Measurements from ENCODE around the gene OR1L6.

Gene OR1L6

GRCh38 chr9:122781671-122782070 is 39.6 kb downstream of the OR1L6 start:
- peaks cover 16% of the 10 kb centered on the region for H3K27me3 Mint-ChIP-seq (ENCODE audit: low read depth)

DNA sequence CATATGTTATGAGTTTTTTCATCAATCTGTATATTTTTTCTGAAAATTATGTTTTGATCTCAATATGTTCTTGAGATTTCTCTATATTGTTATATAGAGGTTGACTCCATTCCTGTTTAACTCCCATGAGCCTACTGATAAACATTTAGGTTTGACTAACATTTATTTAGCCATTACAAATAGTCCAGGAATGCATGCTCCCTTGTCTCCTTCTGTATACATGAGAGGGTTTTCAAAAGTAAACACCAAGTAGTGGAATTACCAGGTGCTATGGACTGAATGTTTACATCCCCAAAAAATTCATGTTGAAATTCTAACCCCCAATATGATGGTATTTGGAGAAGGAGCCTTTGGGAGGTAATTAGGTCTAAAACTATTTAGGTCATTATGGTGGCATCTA is 43.2 kb downstream of the OR1L6 start:
- no peak for TF ChIP-seq CTCF (IDR thresholded peaks at IDR 0.05; ENCODE audit: unreplicated experiment in 3 of 3)
- peaks cover 13% of the 10 kb centered on the region for H3K27me3 Mint-ChIP-seq (ENCODE audit: low read depth)
- H3K27ac Mint-ChIP-seq, result no peak overlapping the region
- no peaks in the 10 kb centered on the region for H3K9me3 Mint-ChIP-seq
- no peak overlapping the region for H3K4me3 Mint-ChIP-seq
- no peaks in the 10 kb centered on the region for H3K4me1 Mint-ChIP-seq
- no peaks in the 10 kb centered on the region for H3K36me3 Mint-ChIP-seq (ENCODE audit: low read depth)

More at GRCh38 chr9:122781671-122782070, 39.6 kb downstream of the OR1L6 start:
- Mint-ChIP-seq H3K4me1 (no peaks in the 10 kb centered on the region), H3K4me3 (no peak overlapping the region), H3K36me3 (ENCODE audit: low read depth) (no peaks in the 10 kb centered on the region), H3K9me3 (no peaks in the 10 kb centered on the region), H3K27ac (no peak overlapping the region)
- TF ChIP-seq CTCF (IDR thresholded peaks at IDR 0.05; ENCODE audit: unreplicated experiment in 3 of 3), result no peak

DNA sequence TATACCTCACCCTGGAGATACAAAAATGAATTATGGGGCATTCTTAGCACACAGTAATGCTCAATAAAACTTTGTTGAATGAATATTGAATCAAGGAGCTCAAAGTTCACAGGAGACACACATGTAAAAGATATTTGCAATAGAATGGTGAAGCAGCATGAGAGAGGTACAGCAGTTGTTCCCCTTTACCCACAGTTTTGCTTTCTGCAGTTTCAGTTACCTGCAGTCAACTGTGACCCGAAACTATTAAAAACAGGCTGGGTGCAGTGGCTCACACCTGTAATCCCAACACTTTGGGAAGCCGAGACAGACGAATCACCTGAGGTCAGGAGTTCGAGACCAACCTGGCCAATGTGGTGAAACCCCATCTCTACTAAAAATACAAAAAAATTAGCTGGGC is 44.2 kb downstream of the OR1L6 start:
- Mint-ChIP-seq H3K27ac (no peak overlapping the region), H3K4me1 (no peaks in the 10 kb centered on the region), H3K36me3 (ENCODE audit: low read depth) (no peaks in the 10 kb centered on the region), H3K27me3 (ENCODE audit: low read depth) (peaks cover 14% of the 10 kb centered on the region), H3K9me3 (no peaks in the 10 kb centered on the region), H3K4me3 (no peak overlapping the region)
- TF ChIP-seq CTCF (IDR thresholded peaks at IDR 0.05; ENCODE audit: unreplicated experiment in 3 of 3), result no peak

DNA sequence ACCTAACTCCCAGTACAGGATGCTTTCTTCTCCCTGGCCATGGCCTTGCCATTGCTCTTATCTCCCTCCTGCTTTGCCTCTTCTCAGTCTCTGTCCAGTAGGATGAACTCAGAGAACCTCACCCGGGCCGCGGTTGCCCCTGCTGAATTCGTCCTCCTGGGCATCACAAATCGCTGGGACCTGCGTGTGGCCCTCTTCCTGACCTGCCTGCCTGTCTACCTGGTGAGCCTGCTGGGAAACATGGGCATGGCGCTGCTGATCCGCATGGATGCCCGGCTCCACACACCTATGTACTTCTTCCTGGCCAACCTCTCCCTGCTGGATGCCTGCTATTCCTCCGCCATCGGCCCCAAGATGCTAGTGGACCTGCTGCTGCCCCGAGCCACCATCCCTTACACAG is 46.7 kb downstream of the OR1L6 start, which contains the start of gene OR5C1:
Gene OR5C1 (plus strand): TSS at position 103 of the 400 bp plus-strand sequence. CDS start 0 bp downstream, at position 103.
- Mint-ChIP-seq H3K4me1 (no peaks in the 10 kb centered on the region), H3K27ac (no peak within 1 kb of the TSS), H3K27me3 (ENCODE audit: low read depth) (peaks cover 17% of the 10 kb centered on the region), H3K4me3 (no peak within 1 kb of the TSS), H3K9me3 (no peaks in the 10 kb centered on the region), H3K36me3 (ENCODE audit: low read depth) (no peaks in the 10 kb centered on the region)
- TF ChIP-seq CTCF (IDR thresholded peaks at IDR 0.05; ENCODE audit: unreplicated experiment in 3 of 3), result no peak

DNA sequence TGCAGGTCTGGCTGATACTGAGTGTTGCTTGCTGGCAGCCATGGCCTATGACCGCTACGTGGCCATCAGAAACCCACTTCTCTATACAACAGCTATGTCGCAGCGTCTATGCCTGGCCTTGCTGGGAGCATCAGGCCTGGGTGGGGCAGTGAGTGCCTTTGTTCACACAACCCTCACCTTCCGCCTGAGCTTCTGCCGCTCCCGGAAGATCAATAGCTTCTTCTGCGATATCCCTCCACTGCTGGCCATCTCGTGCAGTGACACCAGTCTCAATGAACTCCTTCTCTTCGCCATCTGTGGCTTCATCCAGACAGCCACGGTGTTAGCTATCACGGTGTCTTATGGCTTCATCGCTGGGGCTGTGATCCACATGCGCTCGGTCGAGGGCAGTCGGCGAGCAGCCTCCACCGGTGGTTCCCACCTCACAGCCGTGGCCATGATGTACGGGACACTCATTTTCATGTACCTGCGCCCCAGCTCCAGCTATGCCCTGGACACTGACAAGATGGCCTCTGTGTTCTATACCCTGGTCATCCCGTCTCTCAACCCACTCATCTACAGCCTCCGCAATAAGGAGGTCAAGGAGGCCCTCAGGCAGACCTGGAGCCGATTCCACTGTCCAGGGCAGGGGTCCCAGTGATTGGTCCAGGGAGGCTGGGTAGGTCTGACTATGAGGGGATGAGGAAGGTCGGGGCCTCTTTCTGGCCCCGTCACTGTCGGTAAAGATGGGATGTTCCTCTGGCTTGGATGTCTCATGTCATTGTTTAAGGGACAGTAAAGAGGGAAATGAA is 47.3 kb downstream of the OR1L6 start:
- Mint-ChIP-seq H3K27me3 (ENCODE audit: low read depth) (peaks cover 13% of the 10 kb centered on the region), H3K4me1 (no peaks in the 10 kb centered on the region), H3K4me3 (no peak overlapping the region), H3K9me3 (no peaks in the 10 kb centered on the region), H3K27ac (no peak overlapping the region), H3K36me3 (ENCODE audit: low read depth) (no peaks in the 10 kb centered on the region)
- TF ChIP-seq CTCF (IDR thresholded peaks at IDR 0.05; ENCODE audit: unreplicated experiment in 3 of 3), result no peak
